ENCODE data around the gene FGD6.

GRCh38 chr12:95228617-95229016 lies 11.3 kb upstream of the FGD6 start:
- TF ChIP-seq CTCF (conservative IDR thresholded peaks at IDR 0.05; ENCODE audit: low read depth in 2 of 2) (no peak), EZH2phosphoT487 (IDR thresholded peaks at IDR 0.05; ENCODE audit: unreplicated experiment) (no peak), EZH2 (IDR thresholded peaks at IDR 0.05; ENCODE audit: low read depth, unreplicated experiment) (no peak), REST (IDR thresholded peaks at IDR 0.05; ENCODE audit: unreplicated experiment) (no peak), POLR2AphosphoS5 (IDR thresholded peaks at IDR 0.05; ENCODE audit: low read depth) (no peak), ZNF331 (CRISPR knock-in tag; IDR thresholded peaks at IDR 0.05; ENCODE audit: low read depth) (no peak), CREB1 (CRISPR knock-in tag; IDR thresholded peaks at IDR 0.05; ENCODE audit: low read depth) (no peak), ETS1 (IDR thresholded peaks at IDR 0.05) (no peak), JUNB (IDR thresholded peaks at IDR 0.05; ENCODE audit: unreplicated experiment) (no peak), STAT1 (IDR thresholded peaks at IDR 0.05; ENCODE audit: unreplicated experiment) (no peak), NANOG (IDR thresholded peaks at IDR 0.05; ENCODE audit: borderline replicate concordance) (no peak)
